Measurements from ENCODE around the gene SIGLEC8.
"Not testable (repeated sequence)": the region's sequence is repeated elsewhere in the genome, so short reads cannot be mapped to it uniquely, and the experiment has no call there.

SIGLEC8 gene

DNA sequence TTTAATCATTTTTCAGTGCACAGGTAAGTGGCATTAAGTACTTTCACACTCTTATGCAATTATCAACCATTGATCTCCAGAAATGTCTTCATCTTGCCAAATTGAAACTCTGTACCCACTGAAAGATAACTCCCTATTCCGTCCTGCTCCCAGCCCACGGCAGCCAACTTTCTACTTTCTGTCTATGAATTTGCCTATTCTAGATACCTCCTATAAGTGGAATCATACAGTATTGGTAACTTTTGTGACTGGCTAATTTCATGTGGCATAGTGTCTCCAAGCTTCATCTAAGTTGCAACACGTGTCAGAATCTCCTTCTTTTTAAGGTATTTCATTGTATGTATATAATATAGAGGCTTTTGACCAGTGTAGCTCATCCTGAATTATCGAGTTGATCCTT is 14.4 kb upstream of the SIGLEC8 start:
- no peak for DNase-seq

DNA sequence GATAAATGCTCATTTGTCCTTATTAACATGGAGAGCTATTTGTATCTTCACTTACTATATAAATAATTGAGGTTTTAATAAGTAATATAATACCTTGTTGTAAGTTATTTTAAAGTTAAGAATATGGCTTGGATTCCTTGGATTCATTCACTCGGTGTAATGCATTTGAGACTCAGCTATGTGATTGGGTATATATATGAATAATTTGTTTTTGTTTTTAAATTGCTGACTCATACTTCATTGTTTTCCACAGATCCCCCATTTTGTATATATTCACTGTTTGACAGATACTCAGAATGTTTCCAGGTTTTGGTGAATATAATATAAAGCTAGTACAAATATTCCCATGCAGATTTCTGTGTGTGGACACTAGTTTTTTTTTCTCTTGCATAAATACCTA is 13.3 kb upstream of the SIGLEC8 start:
- DNase-seq = no peak

DNA sequence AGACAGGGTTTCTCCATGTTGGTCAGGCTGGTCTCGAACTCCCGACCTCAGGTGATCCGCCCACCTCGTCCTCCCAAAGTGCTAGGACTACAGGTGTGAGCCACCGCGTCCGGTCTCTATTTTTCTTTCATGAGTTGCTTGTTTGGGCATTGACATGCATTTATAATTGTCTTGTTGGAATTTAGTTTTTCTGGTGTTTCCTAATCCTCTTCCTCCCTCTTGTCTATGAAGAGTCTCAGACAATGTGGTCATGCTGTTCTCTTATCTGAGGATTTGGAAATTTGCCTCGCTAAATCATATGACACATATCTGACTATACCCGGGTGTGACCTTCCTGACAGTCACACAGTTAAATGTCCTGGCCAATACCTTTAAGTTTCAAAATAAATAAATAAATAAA is 12.7 kb upstream of the SIGLEC8 start:
- no peak for DNase-seq

DNA sequence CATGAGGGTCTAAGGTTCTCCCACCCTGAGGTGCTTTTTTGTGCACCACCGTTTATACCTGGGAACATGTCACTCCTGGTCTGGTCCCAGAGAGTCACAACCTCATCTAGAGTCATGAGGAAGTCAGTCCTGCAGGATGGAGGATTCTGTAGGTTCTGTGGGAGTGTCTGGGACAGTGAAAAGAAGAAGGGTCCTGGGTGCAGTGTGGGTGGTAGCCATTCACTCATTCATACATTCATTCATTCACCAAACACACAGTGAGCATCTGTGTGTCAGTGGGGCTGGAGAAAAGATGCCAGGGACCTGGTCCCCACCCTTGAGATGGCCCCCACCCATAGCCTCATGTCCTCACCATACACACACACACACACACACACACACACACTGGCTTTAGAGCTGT is 11.4 kb upstream of the SIGLEC8 start:
- no peak for DNase-seq

DNA sequence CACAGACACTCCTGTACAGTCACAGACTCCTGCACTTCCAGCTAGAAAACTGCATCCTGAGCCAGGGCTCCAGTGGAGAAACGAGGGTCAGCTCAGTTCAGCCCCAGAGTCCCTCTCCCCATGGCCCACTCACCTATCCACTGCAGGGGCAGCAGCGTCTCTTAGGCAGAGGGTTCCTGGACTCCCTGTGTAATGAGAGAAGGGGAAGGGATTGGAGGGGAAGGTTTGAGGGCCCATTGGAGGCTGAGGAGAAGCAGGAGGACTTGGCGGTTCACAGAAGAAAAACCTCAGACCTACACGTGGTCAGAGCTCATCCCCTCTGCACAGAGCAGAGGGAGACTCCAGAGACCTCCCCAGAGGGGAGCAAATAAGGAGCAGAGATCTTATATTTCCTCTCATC is 10.9 kb upstream of the SIGLEC8 start:
- DNase-seq = no peak

DNA sequence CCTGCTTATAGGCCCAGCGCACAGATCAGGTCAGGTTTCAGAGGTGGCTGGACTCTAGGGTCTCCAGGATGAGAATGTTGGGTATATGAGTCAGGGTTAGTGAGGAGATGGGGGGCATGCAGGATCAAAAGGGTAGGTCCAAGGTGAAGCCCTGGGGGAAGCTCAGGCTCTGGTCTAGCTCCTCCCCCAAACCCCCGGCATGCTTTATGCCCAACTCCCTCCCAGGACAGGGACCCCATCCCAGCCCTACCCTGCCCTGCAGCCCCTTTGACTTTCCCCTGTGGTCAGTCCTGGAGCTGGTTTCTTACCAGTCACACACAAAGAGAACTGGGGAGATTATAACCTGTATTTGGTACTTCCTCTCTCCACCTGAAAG is 10.3 kb upstream of the SIGLEC8 start:
- no peak for DNase-seq

DNA sequence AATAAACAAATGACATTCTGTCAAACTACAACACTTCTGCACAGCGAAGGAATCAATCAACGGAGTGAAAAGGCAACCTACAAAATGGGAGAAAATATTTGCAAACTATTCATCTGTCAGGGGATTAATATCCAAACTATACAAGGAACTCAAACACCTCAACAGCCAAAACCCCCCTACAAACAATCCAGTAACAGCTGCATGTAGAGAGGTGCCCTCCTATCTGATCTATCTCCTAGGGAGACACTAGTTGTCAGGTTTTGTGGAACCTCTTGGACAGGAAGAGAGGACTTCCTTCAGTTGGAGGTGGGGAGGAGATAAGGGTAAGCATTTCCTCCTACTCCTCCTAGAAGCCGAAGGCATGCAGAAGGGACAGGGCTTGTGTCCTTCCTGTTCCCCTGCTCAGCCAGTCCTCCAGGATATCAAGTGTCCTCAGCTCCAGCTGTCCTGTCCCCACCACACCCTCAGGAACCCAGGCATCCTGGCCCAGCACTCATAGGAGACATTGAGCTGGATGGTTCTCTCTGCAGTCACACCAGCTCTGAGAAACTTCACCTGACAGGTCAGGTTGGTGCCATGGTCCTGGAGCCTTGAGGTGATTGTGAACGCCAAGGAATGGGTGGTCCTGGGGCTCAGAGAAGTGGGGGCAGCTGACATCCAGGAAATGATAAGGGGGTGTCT is 9.8 kb upstream of the SIGLEC8 start:
- DNase-seq = no peak

DNA sequence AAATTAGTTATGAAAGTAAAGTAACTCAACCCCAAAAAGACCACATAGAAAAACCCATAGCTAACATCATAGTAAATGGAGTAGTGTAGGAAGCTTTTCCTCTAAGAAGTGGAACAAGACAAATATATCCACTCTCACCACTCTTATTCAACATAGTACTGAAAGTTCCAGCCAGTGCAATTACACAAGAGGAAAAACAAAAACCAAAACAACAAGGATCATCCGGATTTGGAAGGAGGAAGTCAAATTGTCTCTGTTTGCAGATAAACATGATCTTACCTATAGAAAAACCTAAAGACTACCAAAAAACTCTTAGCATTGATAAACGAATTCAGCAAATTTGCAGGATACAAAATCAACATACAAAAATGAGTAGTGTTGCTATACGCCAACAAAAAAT is 8.5 kb upstream of the SIGLEC8 start:
- no peak for DNase-seq

DNA sequence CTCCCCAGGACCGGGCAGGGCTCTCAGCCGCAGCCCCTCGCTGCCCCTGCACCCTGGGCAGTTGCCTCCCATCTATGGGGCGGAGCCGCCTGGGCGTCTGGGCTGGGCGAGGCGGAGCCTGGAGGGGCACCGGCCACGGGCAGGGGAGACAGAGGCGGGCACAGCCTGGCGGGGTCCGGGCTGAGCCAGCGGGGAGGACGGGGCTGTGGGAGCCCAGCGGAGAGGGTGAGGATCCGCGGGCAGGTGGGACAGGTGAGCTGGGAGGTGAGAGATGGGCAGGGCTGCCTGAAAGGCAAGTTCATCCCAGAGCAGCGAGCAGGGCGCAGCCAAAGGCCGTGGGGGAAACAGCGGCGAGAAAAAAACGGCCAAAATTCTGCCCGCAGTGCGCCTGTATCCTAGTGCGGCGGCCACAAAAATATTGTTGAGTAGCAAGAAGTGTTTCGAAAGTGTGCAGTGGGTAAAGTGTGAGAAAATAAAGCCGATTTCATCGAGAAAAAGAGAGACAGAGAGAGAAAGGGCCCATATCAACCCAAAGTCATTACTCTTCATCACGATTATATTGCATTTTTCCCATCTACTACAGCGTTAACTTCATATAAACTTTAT is 5.8 kb upstream of the SIGLEC8 start:
- not testable (repeated sequence) for DNase-seq

DNA sequence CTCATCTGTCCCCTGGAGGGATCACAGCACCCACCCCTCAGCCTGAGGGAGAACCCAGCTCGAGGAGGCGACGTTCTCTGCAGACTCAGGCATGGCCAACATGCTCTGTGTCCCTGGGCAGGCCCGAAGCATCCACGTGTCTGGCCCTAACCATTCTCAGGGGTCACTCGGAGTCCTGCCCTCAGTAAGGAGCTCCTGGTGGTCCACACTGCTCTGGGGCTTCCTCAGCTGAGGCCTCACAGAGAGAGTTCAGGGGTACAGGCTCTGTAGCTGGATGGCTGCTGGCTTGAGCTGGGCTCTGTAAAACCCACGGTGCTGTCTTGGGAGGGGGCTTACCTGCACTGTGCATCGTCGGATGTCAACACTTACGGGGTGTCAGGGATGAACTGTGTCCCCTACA is 4.4 kb upstream of the SIGLEC8 start:
- DNase-seq = no peak

DNA sequence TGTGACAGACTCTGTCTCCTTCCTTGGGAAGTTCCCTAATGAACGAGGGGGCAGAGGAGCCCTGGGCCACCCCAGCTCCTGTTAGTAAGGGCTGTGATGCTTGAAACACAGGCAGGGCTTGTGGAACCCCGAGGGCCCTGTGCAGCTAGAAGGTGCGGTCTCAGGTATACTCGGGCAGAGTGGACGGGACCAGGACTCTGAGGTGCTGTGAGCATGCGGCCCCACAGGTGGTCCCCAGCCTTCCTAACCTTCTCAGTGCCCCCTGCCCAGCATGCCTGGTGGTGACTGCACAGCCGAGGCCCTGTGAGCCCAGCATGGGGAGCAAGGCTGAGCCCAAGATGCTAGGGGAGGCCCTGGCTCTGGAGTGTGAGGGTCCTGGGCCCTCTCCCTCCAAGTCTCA is 4.0 kb upstream of the SIGLEC8 start:
- no peak for DNase-seq

DNA sequence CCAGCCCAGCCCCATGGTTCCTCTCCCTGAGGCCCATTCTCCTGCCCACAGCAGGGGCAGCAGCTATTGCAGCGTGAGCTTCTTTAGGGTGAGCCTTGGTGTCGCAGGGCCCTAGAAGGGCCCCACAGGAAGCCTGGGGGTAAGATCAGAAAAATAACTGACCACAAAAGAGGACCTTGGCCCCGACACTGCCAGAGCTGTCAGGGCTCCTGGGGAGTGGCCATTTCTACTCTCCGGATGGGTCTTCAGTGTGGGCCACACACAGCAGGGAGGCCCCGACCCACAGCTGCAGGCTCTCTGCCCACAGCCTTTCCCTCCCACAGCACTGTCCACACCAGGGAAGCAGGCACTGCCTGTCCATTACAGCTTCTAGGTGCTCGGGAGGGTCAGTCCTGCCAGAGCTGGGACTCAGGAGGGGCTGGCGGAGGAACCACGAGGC is 3.5 kb upstream of the SIGLEC8 start:
- DNase-seq = no peak

DNA sequence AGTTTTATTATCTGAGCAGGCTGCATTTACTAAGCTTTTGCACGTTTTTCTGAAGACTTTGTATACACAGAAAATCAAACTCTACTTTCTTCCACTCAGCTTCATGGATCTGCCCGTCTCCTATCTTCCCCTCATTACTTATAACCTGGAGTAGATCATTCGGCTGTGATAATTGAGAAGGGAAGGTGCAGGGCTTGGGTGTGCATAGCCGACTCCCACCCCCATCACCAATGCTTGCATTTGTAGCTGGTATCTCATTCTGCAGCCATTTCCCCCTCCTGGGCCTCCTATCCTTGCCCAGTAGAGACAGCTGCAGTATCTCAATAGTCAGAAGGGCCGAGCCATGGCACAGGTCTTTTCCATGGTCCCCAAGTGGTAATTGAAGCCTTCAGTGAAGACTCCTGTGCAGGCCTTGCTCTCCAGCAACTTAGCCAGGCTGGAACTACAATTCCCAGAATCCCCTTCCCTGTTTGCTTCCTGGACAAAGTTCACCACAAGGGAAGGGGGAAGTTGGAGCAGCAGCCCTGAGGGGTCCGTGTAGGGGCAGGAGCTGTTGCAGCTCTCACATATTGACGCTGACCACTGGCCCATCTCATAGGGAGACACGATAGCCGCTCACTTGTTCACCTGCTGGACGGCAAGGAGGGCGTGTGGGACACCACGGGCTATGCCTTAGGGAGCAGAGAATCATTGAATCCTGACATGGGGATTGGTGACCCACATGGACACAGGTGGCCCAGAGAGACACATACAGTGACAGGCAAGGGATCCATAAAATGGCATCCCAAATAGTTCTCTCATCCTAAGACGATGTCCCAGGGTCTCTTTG is 2.1 kb upstream of the SIGLEC8 start:
- DNase-seq = no peak

DNA sequence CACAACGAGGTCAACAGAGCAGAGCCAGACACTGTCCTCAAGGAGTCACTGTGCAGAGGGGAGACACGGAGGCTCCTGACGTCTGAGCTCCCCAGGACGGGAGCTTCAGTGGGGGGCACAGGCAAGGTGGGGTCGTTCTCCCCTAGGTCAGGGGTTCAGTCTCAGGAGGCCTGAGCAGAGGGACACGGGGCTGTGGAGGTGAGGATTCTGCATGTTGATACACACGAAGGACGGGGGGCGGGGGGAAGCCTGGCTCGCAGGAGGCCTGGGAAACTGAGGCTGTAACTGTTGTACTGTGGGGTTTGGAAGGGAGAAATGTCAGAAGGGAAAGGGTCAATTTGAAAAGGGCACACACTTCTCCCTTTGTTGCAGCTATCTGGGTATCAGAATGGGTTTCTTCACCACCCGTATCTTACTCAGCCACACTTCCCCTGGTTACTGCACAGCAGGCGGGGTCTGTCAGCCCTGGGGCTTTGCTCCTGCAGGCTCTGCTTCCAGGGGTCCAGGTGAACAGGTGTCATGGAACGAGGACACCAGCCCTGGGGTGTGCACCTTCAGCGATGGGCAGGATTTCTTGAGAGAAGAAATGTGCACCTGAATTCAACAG is 748 bp upstream of the SIGLEC8 start:
- DNase-seq = no peak

DNA sequence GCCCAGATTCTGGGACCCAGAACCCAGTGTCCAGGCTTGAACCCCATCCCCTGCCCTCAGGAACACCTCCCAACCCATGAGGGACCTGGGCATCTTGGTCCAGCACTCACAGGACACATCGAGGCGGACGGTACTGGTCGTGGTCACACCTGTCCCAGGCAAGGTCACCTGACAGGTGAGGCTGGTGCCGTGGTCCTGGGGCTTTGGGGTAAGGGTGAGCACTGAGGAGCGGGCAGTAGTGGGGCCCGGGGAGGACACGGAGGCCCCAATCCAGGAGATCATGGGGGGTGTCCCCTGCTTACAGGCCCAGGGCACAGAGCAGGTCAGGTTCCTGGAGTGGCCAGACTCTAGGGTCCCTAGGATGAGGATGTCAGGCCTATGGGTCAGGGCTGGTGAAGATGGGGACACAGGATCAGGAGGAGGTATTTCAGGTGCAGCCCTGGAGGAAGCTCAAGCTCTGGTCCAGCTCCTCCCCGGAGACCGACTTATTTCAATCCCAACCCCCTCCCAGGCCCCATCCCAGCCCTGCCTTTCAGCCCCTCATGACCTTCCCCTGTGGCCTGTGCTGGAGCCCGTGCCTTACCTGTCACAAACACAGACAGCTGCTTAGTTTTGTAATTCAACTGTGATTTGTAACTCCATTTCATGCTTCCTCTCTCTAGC is 772 bp downstream of the SIGLEC8 start:
- no peak for DNase-seq

DNA sequence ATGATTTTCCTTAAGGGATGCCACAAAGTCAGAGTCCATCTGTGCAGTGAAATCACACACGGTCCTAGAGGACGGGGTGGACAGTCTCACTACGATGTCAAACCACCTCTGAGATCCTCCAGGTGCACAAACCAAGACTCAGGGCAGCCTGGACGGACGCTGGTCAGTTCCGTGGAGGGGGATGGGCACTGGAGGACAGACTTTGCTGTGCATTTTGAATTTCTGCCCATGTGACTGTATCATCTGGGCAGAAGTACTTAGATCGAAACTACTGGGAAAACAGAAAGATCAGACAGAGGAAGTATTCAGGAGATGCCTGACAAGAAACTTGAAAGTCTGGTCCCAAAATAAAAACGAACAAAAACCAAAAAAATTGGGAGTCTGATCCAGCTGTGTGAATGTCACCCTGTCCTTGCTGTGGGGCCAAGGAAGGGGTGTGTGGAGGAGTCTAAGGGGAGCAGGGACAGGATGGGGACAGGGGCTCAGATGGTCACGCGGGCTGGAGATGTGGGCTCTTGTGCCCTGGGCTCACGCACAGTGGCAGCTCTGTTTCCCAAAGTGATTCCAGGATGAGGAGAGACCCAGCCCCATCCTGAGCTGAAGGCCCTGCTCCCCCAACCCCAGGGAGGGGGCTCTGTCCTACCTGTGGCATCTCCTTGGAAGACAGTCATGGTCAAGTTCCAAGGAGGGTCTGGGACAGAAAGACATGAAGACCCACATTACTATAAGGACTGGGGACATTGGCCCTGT is 1.5 kb downstream of the SIGLEC8 start:
- no peak for DNase-seq

DNA sequence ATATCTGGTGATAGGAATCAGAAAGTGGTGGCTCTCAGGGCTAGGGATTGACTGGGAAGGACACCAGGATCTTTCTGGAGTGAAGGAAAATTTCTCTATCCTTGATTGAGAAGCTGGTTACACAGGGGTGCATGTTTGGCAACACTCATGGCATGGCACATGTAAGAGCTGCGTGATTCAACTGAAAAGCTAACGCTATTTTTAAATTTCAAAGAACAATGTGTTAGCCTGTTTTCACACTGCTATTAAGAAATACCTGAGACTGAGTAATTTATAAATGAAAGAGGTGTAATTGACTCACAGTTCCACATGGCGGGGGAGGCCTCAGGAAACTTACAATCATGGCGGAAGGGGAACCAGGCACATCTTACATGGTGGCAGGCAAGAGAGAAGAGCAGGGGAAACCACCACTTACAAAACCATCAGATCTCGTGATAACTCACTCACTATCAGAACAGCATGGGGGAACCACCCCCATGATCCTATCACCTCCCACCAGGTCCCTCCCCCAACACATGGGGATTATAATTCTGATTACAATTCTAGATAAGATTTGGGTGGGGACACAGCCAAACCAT is 7.4 kb downstream of the SIGLEC8 start:
- DNase-seq = no peak

DNA sequence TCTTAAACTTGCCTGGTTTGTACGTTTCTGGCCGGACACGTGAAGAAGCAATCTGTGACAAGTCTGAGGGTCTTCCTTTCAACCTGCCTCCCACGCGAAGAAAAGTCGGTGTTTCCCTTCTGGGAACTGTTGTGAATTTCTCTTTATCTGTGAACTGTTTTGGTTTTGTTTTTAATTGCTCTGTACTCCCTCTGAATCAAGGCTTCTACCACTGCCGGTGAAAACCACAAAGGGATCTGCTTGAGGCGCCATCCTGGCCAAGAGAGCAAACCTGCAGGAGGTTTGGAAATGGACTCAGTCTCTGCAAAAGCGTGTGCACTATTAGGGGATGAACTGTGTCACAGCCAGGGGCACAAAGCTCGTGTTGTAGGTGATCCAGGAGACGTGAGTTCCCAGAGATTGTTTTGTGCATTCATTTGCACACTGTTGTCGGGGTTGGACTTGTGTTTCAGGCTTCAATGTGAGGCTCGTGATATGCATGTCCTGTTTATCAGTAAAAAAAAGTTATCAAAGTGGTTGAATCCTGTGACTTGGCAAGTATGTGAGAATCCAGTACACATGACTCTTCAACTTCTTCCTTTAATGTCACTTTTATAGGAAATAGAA is 9.7 kb downstream of the SIGLEC8 start:
- DNase-seq = no peak

DNA sequence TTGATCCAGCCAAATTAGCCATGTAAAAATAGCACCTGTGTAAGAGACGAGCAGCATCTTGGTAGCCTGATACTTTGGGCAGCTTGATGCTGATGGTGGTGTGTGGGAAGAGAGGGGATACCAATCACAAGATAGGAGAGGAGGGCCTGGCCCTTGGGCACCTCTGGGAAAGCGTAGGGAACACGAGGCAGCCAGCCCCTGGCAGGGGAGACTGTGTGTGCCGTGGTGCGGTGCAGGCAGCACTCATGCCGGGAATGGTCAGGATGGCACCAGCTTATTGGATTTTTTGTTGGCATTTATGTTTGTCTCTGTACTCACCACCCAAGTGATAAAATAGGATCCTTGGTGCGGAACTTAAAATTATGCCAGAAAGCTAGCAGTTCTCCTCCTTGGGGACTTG is 10.2 kb downstream of the SIGLEC8 start:
- no peak for DNase-seq

DNA sequence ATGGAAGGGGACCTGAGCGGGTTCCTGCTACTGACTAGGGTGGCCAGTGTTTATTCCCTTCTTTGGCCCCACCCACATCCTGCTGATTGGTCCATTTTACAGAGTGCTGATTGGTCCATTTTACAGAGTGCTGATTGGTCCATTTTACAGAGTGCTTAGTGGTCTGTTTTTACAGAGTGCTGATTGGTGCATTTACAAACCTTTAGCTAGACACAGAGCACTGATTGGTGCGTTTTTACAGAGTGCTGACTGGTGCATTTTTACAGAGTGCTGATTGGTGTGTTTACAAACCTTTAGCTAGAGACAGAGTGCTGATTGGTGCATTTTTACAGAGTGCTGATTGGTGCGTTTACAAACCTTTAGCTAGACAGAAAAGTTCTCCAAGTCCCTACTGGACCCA is 10.7 kb downstream of the SIGLEC8 start:
- not testable (repeated sequence) for DNase-seq
